NB4 (cell line): ENCODE measurements around the gene SPTLC3.

Source experiments
- DNase-seq: peaks from one replicate; pipeline ENCODE4 v3.0.0; 2010; ENCODE audit warnings: low read depth
- H3K4me3 ChIP-seq: one replicate; pipeline ENCODE4 v1.5.1; 2011; ENCODE audit warnings: mild to moderate bottlenecking, low read depth, low read length, moderate library complexity
- MYC ChIP-seq: IDR thresholded peaks from 2 replicates; pipeline ENCODE4 v1.6.1; 2011; ENCODE audit warnings: low read depth, low read length
- POLR2A ChIP-seq: IDR thresholded peaks from 2 replicates; pipeline ENCODE4 v1.6.1; 2011; ENCODE audit warnings: mild to moderate bottlenecking; ENCODE audit not compliant: insufficient read length; ENCODE audit errors: extremely low read depth
- TF ChIP-seq, protein P1 (sequence below): IDR thresholded peaks from one replicate; pipeline ENCODE4 v1.5.1; 2012; ENCODE audit warnings: low read depth, low read length
- TF ChIP-seq, protein P2 (sequence below): IDR thresholded peaks from 2 replicates; pipeline ENCODE4 v1.6.1; 2011; ENCODE audit warnings: low read depth, low read length

The SPTLC3 gene

DNA sequence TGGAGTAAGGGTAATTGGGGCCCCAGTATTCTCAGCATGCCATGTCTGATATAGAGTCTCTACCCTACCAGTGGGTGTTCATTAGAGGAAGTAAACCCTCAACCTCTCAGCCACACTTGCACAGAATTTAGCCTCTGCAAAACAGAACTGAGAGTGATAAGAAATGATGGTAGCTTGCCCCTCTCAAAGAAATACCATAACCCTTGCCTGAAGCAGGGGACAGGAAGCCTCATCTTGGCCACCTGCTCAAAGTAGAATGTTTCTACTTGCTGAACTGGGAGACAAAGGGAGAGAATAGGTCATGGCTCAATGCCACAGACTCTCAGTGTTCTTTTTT lies 33.7 kb downstream of the SPTLC3 start:
- TF ChIP-seq MYC: no peak
- TF ChIP-seq, protein P1, sequence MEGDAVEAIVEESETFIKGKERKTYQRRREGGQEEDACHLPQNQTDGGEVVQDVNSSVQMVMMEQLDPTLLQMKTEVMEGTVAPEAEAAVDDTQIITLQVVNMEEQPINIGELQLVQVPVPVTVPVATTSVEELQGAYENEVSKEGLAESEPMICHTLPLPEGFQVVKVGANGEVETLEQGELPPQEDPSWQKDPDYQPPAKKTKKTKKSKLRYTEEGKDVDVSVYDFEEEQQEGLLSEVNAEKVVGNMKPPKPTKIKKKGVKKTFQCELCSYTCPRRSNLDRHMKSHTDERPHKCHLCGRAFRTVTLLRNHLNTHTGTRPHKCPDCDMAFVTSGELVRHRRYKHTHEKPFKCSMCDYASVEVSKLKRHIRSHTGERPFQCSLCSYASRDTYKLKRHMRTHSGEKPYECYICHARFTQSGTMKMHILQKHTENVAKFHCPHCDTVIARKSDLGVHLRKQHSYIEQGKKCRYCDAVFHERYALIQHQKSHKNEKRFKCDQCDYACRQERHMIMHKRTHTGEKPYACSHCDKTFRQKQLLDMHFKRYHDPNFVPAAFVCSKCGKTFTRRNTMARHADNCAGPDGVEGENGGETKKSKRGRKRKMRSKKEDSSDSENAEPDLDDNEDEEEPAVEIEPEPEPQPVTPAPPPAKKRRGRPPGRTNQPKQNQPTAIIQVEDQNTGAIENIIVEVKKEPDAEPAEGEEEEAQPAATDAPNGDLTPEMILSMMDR: no peak
- TF ChIP-seq, protein P2, sequence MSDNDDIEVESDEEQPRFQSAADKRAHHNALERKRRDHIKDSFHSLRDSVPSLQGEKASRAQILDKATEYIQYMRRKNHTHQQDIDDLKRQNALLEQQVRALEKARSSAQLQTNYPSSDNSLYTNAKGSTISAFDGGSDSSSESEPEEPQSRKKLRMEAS: no peak
- TF ChIP-seq POLR2A: no peak
- H3K4me3 ChIP-seq: no peak overlapping the region
- no peak for DNase-seq

DNA sequence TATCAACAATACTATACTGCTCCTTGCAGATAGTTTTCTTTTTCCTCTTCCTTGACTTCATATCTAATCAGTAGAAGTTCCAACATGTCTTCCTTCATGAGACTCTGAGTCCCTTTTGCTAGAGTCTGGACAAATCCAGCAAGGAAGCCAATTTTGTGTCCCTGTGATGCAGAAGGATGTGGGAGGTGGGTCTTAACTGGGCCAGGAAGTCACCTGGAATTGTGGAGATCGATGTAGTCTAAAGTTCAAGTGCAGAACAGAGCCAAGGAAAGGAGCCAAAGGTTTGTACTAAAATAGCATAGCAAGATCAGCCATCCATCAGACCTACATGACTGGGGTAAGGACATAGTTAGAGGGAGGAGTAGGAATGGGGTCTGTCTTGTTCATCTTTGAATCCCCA lies 37.6 kb downstream of the SPTLC3 start:
- no peak overlapping the region for H3K4me3 ChIP-seq
- no peak for DNase-seq
- TF ChIP-seq, protein P2: no peak
- TF ChIP-seq MYC: no peak
- TF ChIP-seq, protein P1: no peak
- TF ChIP-seq POLR2A: no peak

DNA sequence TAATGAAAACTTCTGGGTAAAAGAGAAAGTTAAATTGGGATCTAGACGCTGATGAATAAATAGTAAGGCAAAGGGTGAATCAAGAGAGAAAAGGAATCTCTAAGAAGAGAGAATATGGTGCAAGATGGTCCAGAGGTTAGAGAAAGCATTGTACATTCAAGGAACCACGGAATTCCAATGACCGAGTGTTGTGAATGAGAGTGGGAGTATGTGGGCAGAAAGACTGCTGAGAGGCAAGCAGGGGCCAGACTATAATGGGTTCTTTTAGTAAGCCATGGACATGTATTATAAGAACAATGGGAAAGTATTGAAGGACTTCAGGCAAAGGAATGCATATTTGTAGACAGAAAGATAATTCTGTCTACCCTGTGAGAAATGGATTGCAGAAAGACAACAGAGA lies 45.2 kb downstream of the SPTLC3 start:
- no peak overlapping the region for H3K4me3 ChIP-seq
- no peak for DNase-seq
- no peak for TF ChIP-seq MYC
- no peak for TF ChIP-seq POLR2A
- TF ChIP-seq, protein P2: no peak
- TF ChIP-seq, protein P1: no peak

DNA sequence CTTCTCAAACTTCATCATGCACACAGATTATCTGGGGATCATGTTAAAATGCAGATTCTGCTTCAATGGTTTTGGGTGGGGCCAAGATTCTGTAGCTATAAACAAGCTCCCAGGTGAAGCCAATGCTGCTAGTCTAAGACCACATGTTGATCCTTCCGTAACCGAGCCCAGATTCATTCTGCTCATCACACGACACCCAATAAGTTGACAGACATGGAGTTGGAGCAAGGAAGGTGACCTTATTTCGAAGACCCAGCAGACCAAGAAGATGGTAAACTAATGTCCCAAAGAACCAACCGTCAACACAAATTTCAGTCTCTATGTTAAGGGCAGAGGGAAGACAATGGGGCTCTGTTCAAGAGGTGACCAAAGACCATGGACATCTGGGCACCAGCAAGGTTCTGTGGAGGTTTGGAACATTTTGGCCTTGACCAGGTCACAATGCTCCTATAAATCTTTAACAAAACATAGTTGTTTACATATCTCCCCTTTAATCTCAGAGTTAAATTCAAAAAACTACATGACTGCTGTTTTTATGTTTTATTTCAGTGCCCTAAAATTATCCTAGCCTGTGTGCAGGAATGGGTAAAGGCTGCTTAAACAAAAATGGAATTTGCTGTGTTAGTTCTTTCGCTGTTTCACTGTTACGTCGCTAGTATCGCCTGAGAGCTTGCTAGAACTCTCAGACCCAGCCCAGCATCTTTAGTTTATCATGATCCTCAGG lies 50.1 kb downstream of the SPTLC3 start:
- no peak for TF ChIP-seq MYC
- TF ChIP-seq, protein P2: no peak
- TF ChIP-seq, protein P1: no peak
- no peak for TF ChIP-seq POLR2A
- DNase-seq: no peak
- no peak overlapping the region for H3K4me3 ChIP-seq

DNA sequence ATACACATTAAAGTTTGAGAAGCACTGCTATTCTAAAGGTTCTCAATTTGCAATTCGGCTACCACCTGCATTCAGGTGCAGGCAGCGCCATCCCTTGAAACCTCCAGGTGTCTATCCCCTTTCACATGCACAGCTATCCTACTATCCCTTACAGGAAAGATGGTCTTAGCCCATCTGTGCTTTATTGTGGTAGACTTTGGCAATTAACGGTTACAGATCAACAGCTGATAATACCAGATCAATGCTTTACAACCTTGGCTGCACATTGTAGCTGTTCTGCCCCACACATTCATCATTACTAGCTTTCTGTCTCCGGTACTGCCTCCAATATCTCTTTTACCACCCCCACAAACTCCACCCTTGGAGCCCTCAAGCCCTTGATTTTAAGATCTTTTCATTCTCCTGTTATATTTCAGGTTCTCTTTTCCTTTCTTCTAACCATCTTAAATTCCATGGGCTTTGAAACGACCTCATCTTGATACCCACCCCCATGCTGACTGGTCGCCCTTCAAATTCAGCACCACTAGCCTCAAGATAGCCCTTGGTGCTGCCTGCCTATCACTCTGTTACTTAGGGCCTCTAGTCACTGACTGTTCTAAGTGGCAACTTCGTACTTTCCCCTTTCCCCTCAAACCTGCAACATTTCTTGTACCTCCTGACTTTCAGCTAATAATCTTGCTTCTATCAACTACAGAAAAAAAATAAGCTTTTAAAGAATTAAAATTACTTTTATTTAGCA lies 50.8 kb downstream of the SPTLC3 start:
- no peak overlapping the region for H3K4me3 ChIP-seq
- TF ChIP-seq, protein P2: no peak
- no peak for TF ChIP-seq POLR2A
- TF ChIP-seq, protein P1: no peak
- DNase-seq: no peak
